Lung (tissue), 12 donors: Measurements from ENCODE around the gene PSMB3. TPM values are rescaled to one million over a fixed set of nuclear protein-coding genes. Genes with fewer than 3 reads are reported as not detected.
A peak's percentile ranks its signal among the peaks of the same experiment; 100 is the strongest.

Source experiments
- ATAC-seq: fragments of 200-7000 bp; cut with Tn5 transposase; one replicate; pipeline ENCODE4 v1.9.1; 2020; ENCODE audit warnings: moderate number of reproducible peaks; ENCODE audit not compliant: insufficient read depth, low FRiP score
- DNase-seq, 3 donors: peaks; one replicate each; pipeline ENCODE4 v3.0.0-alpha.2; 2013 to 2017
- H3K27ac ChIP-seq, 2 donors: one replicate each; pipeline ENCODE4 v1.5.1; 2013; ENCODE audit warnings: mild to moderate bottlenecking in 2 of 2, moderate library complexity in 2 of 2, control low read depth in 1 of 2, inconsistent platforms in 1 of 2, low read depth in 1 of 2, low read length in 1 of 2
- H3K27me3 ChIP-seq, 3 donors: one replicate each; pipeline ENCODE4 v1.5.1; 2013; ENCODE audit warnings: low read length in 2 of 3; ENCODE audit not compliant: control insufficient read depth in 3 of 3, insufficient read depth in 3 of 3
- H3K36me3 ChIP-seq, 4 donors: one replicate each; pipeline ENCODE4 v1.5.1; 2013; ENCODE audit warnings: low read length in 4 of 4, mild to moderate bottlenecking in 1 of 4, moderate library complexity in 1 of 4; ENCODE audit not compliant: control insufficient read depth in 4 of 4, insufficient read depth in 4 of 4
- H3K4me1 ChIP-seq, 5 donors: one replicate each; pipeline ENCODE4 v1.5.1; 2013; ENCODE audit warnings: low read length in 5 of 5, mild to moderate bottlenecking in 2 of 5, moderate library complexity in 1 of 5; ENCODE audit not compliant: control insufficient read depth in 5 of 5, insufficient read depth in 5 of 5
- H3K4me3 ChIP-seq: one replicate; pipeline ENCODE4 v1.5.1; 2013; ENCODE audit warnings: mild to moderate bottlenecking, control low read depth, moderate library complexity
- H3K9ac ChIP-seq, 2 donors: one replicate each; pipeline ENCODE4 v1.5.1; 2013; ENCODE audit warnings: low read length in 2 of 2, control low read depth in 1 of 2; ENCODE audit not compliant: insufficient read depth in 1 of 2
- H3K9me3 ChIP-seq, 4 donors: one replicate each; pipeline ENCODE4 v1.5.1; 2013; ENCODE audit warnings: low read length in 3 of 4, mild to moderate bottlenecking in 1 of 4, moderate library complexity in 1 of 4; ENCODE audit not compliant: control insufficient read depth in 4 of 4, insufficient read depth in 3 of 4
- WGBS, 2 donors: extraction: QIAGEN DNeasy Blood & Tissue Kit; methylation state at CpG; one replicate each; pipeline ENCODE4 v1.1.7; 2013; 5-methylcytosine and 5-hydroxymethylcytosine counted together
- polyA plus RNA-seq, 2 donors: library from polyadenylated mRNA; stranded (reverse); fragments of 200-250 nt; gene quantifications; one replicate each; pipeline ENCODE4 v1.2.1, GENCODE V29; 2013
- total RNA-seq, 2 donors: library from RNA; depleted of rRNA in 1 of 2; stranded (reverse); fragments of >200 nt in 1 of 2; gene quantifications; one replicate each; pipeline ENCODE4 v1.2.1, GENCODE V29; 2014 to 2021
- TF ChIP-seq, protein P1 (sequence below): IDR thresholded peaks from 2 replicates; pipeline ENCODE4 v1.5.1; 2012; ENCODE audit warnings: mild to moderate bottlenecking; ENCODE audit errors: control extremely low read depth, extremely low read depth
- donor health status: control.
- donor health status: control.
- donor health status: Bipolar disorder and iron deficiency.
- donor health status: healthy.
- donor health status: DM: yes; HTN: yes; CAD: no.

The PSMB3 gene
- total and polyA plus RNA-seq, 4 donors: 81.3 to 374 (median 234) TPM

DNA sequence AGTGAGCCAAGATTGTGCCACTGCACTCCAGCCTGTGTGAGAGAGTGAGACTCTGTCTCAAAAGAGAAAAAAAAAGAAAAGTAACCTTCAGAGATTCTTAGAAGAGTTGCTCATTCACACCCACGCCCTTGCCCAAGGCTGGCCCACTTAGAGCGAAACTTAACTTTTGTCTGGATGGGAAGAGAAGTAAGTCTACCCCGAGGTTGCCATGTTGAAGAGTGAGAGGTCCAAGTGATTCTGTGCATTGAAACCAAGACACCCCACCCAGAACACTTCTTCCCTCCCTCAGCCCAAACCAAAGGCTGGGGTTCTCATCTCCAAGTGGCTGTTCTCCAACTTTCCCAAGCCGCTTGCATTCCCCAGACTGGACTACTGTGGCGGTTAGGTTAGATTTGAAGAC, 24.8 kb upstream of the PSMB3 start:
- peaks cover 3 to 21% (median 5%) of the 10 kb centered on the region in 4 donors for H3K36me3 ChIP-seq
- TF ChIP-seq, protein P1, sequence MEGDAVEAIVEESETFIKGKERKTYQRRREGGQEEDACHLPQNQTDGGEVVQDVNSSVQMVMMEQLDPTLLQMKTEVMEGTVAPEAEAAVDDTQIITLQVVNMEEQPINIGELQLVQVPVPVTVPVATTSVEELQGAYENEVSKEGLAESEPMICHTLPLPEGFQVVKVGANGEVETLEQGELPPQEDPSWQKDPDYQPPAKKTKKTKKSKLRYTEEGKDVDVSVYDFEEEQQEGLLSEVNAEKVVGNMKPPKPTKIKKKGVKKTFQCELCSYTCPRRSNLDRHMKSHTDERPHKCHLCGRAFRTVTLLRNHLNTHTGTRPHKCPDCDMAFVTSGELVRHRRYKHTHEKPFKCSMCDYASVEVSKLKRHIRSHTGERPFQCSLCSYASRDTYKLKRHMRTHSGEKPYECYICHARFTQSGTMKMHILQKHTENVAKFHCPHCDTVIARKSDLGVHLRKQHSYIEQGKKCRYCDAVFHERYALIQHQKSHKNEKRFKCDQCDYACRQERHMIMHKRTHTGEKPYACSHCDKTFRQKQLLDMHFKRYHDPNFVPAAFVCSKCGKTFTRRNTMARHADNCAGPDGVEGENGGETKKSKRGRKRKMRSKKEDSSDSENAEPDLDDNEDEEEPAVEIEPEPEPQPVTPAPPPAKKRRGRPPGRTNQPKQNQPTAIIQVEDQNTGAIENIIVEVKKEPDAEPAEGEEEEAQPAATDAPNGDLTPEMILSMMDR: no peak
- no peak for ATAC-seq
- peaks cover 0 to 24% (median 9%) of the 10 kb centered on the region in 5 donors for H3K4me1 ChIP-seq
- H3K27me3 ChIP-seq: no peaks in the 10 kb centered on the region
- no peak overlapping the region for H3K9ac ChIP-seq
- H3K4me3 ChIP-seq: no peak overlapping the region
- no peak overlapping the region for H3K27ac ChIP-seq
- 86% methylated on average over 5 of the region's 5 CpGs for WGBS, 2 donors
- H3K9me3 ChIP-seq: no peaks in the 10 kb centered on the region
- DNase-seq: no peak

DNA sequence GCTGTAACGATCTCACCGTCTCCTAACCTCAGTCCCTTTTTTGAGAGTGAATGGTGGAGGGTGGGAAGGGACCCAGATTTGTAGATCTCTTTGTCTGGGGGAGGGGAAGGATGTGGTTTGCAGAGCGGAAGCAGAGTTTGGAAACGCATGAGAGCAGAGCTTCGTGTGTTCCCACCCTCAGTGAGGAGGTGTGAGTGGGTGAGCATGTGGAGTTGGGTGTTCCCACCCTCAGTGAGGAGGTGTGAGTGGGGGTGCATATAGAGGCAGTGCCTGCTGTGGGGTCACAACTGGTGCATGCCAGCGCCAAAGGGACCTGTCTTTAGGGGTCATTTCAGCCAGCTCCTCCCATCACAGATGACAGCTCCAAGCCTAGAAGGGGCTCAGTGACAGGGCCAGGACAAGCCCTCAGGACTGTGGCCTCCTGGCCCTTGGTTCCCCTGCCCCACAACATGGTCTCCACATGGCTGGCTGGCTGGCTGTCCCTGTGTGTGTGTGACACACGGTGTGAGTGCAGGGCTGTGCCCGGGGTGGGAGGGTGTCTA, 24.2 kb upstream of the PSMB3 start:
- Histone ChIP-seq H3K9ac (no peak overlapping the region), H3K27ac (no peak overlapping the region), H3K36me3 (peaks cover 0 to 23% (median 5%) of the 10 kb centered on the region in 4 donors), H3K4me3 (no peak overlapping the region), H3K27me3 (no peaks in the 10 kb centered on the region), H3K9me3 (no peaks in the 10 kb centered on the region), H3K4me1 (peaks cover 0 to 24% (median 9%) of the 10 kb centered on the region in 5 donors)
- no peak for ATAC-seq
- no peak for DNase-seq
- TF ChIP-seq, protein P1: no peak
- 50 to 59% methylated on average over 8 of the region's 8 CpGs for WGBS, 2 donors

DNA sequence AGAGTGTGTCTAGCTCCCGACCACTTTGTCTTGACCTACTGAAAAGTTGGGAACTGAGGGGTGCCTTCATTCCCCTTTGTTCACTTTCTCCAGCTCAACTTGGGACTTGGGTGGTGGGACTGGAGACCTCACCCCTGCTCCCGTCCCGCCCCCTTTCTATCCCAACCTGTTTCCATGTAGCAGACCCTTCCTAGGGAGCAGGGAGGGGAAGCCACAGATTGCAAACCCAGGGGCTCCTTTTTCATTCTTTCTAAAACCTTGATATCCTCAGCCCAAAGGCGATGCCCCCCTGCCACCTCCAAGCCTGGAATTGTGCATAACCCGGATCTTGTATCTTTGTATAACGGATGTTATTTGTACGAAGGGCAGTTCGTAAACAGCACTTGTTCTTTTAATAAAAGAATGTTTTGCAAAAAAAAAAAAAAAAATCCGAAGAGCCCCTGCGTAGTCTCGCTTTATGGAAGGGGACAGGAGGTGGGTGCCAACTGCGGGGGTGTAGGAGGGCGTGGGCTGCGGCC, 23.1 kb upstream of the PSMB3 start:
- no peaks in the 10 kb centered on the region for H3K27me3 ChIP-seq
- WGBS, 2 donors: 27 to 30% methylated on average over 14 of the region's 14 CpGs
- DNase-seq (no peak), ATAC-seq (no peak)
- TF ChIP-seq, protein P1: no peak
- H3K4me3 ChIP-seq: peak overlapping the region; percentile 55
- peak overlapping the region; percentile 80 to 86 for H3K27ac ChIP-seq
- no peaks in the 10 kb centered on the region for H3K9me3 ChIP-seq
- no peak overlapping the region for H3K9ac ChIP-seq
- peaks cover 0 to 30% (median 12%) of the 10 kb centered on the region in 4 donors for H3K36me3 ChIP-seq
- peaks cover 0 to 26% (median 9%) of the 10 kb centered on the region in 5 donors for H3K4me1 ChIP-seq
